ENCODE results near the gene VIT. TPM values are rescaled to one million over a fixed set of nuclear protein-coding genes. Genes with fewer than 3 reads are reported as not detected.

VIT gene
- total RNA-seq, 1 donor from 2014 or later, result not detected

DNA sequence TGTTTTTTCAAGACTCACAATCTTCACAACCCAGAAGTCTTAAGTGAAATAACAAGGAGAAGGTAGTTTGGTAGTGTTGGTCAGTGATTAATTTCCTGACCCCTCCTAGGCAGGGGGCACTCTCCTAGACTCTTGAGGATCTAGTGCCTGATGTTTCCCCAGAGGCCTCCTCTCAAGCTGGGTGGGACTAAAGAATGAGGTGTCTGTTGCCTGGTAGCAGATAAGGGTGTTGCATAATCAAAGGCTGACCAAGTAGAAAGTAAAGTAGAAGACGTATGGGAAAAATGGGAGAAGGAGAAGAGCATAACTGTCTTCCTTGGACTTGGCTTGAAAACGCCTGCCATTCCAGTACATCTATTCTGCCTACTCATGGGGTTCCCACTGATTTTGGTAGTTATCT lies 37.8 kb downstream of the VIT start:
- CTCF ChIA-PET, result no interaction called here
- H3K9me3 Mint-ChIP-seq, result peaks cover 3% of the 10 kb centered on the region
- POLR2A ChIA-PET, result no interaction called here
- H3K4me3 Mint-ChIP-seq, result no peak overlapping the region
- H3K27me3 Mint-ChIP-seq, result peaks cover 9% of the 10 kb centered on the region
- intact Hi-C loops (cut with micrococcal nuclease), result no loop called here
- no peaks in the 10 kb centered on the region for H3K4me1 Mint-ChIP-seq
- no peaks in the 10 kb centered on the region for H3K36me3 Mint-ChIP-seq (ENCODE audit: low read depth)
- ATAC-seq (ENCODE audit: low read depth) (no peak), DNase-seq (no peak)
- TF ChIP-seq, protein P1, sequence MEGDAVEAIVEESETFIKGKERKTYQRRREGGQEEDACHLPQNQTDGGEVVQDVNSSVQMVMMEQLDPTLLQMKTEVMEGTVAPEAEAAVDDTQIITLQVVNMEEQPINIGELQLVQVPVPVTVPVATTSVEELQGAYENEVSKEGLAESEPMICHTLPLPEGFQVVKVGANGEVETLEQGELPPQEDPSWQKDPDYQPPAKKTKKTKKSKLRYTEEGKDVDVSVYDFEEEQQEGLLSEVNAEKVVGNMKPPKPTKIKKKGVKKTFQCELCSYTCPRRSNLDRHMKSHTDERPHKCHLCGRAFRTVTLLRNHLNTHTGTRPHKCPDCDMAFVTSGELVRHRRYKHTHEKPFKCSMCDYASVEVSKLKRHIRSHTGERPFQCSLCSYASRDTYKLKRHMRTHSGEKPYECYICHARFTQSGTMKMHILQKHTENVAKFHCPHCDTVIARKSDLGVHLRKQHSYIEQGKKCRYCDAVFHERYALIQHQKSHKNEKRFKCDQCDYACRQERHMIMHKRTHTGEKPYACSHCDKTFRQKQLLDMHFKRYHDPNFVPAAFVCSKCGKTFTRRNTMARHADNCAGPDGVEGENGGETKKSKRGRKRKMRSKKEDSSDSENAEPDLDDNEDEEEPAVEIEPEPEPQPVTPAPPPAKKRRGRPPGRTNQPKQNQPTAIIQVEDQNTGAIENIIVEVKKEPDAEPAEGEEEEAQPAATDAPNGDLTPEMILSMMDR (IDR thresholded peaks at IDR 0.05), result no peak
- no peak overlapping the region for H3K27ac Mint-ChIP-seq

DNA sequence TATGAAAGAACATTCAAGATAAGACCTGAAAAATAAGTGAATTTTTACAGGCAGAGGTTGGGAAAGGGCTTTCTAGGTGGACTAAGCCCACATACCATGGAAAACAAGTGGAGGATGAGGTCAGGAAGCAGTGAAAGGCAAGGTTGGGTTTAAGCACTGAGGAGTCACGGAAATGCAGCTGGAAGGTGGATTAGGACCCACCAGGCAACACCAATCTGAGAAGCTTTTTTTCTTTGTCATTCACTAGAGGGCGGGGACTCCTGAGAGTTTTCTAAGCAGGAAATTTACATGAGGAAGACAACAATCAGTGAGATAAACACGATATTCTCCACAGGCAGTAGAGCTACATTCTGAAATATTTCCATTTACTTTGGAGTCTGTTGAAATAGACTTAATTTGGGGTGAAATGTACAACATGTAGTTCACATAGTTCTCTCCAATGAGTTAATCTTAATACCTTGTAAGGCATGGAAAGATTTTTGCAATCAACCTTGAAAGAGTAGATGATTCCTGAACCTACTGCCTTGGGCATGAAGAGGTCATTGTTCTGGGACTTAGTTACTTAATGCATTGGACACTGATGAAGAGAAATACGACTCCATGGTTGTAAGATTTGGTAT lies 40.7 kb downstream of the VIT start:
- Mint-ChIP-seq H3K36me3 (ENCODE audit: low read depth) (no peaks in the 10 kb centered on the region), H3K4me3 (no peak overlapping the region), H3K9me3 (no peaks in the 10 kb centered on the region), H3K4me1 (no peaks in the 10 kb centered on the region), H3K27ac (no peak overlapping the region), H3K27me3 (peaks cover 15% of the 10 kb centered on the region)
- DNase-seq (no peak), ATAC-seq (ENCODE audit: low read depth) (no peak)
- POLR2A ChIA-PET, result no interaction called here
- CTCF ChIA-PET, result no interaction called here
- TF ChIP-seq, protein P1 (IDR thresholded peaks at IDR 0.05), result no peak
- intact Hi-C loops (cut with micrococcal nuclease), result no loop called here

DNA sequence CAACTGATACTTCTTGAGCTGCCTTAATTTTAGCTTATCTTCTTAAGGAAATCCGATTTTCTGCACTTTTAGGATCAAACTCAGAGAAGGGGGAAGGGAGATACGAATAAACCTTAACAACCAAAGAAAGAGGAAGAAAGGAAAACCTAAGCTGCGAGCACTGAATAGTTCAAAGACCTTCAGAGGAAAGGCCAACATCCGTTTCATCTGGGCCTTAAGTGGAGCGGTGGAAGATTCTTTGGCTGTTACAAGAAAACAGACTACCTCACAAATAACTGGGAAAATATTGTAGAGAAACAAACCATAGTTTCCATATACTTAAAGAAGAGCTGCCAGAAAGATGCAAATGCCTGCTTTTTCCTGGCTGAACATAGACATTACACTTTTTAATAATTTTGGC lies 43.6 kb downstream of the VIT start:
- DNase-seq (no peak), ATAC-seq (ENCODE audit: low read depth) (no peak)
- CTCF ChIA-PET, result no interaction called here
- Mint-ChIP-seq H3K27ac (no peak overlapping the region), H3K4me1 (no peaks in the 10 kb centered on the region), H3K9me3 (peaks cover 13% of the 10 kb centered on the region), H3K4me3 (no peak overlapping the region), H3K36me3 (ENCODE audit: low read depth) (no peaks in the 10 kb centered on the region), H3K27me3 (peaks cover 14% of the 10 kb centered on the region)
- TF ChIP-seq, protein P1 (IDR thresholded peaks at IDR 0.05), result no peak
- intact Hi-C loops (cut with micrococcal nuclease), result no loop called here
- POLR2A ChIA-PET, result no interaction called here

DNA sequence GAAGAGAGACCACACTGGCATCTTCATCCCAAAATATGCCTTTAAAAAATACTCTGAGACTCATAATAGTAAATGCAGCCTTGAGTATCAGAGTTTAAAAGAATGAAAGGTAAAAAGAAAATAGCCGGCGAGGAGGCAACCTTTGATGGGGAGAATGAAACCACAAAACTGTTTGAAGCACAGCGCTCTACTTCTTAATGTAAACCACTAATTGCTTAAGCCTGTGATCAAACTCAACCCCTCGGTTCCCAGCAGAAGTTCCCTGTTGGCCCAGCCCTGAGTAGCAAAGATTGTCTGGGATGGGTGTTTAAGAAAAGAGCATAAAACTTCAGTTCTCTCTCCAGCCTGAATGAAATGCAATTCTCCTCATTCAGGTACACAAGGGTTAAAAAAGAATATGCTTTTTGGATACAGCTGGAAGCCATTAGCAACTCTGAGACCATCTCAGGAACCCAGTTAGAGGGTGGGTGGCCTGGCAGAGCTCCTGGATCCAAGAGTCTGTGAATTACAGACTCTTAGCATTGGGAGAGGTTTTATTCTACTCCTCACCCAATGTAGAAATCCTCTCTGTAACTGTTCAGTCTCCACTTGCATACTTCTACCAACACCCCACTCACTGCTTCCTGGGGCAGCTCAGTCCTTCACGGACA lies 44.8 kb downstream of the VIT start:
- POLR2A ChIA-PET, result no interaction called here
- peaks cover 14% of the 10 kb centered on the region for H3K27me3 Mint-ChIP-seq
- H3K4me3 Mint-ChIP-seq, result no peak overlapping the region

DNA sequence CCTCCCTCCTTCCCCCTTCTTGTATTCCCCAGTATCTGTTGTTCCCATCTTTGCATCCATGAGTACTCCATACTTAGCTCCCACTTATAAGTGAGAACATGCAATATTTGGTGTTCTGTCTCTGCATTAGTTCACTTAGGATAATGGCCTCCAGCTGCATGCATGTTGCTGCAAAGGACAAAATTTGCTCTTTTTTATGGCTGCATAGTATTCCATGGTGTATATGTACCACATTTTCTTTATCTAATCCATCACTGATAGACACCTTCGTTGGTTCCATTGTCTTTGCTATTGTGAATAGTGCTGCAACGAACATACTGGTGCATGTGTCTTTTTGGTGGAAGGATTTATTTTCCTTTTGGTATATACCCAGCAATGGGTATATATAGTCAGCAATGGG lies 47.4 kb downstream of the VIT start:
- Mint-ChIP-seq H3K36me3 (ENCODE audit: low read depth) (no peaks in the 10 kb centered on the region), H3K4me1 (no peaks in the 10 kb centered on the region), H3K27me3 (peaks cover 29% of the 10 kb centered on the region), H3K27ac (no peak overlapping the region), H3K9me3 (peaks cover 13% of the 10 kb centered on the region), H3K4me3 (no peak overlapping the region)
- POLR2A ChIA-PET, result no interaction called here
- CTCF ChIA-PET, result no interaction called here
- ATAC-seq (ENCODE audit: low read depth) (no peak), DNase-seq (no peak)
- TF ChIP-seq, protein P1 (IDR thresholded peaks at IDR 0.05), result no peak
- intact Hi-C loops (cut with micrococcal nuclease), result no loop called here

More for the DNA sequence above, 44.8 kb downstream of the VIT start:
- ATAC-seq (ENCODE audit: low read depth), result no peak
- Mint-ChIP-seq H3K36me3 (ENCODE audit: low read depth) (no peaks in the 10 kb centered on the region), H3K4me1 (no peaks in the 10 kb centered on the region), H3K27ac (no peak overlapping the region), H3K9me3 (peaks cover 13% of the 10 kb centered on the region)
- DNase-seq, result no peak
- CTCF ChIA-PET, result no interaction called here
- TF ChIP-seq, protein P1 (IDR thresholded peaks at IDR 0.05), result no peak
- intact Hi-C loops (cut with micrococcal nuclease), result no loop called here
